H1 (cell line): Measurements from ENCODE around the gene PBLD. TPM values are rescaled to one million over a fixed set of nuclear protein-coding genes. Genes with fewer than 3 reads are reported as not detected.

Source experiments
- CTCF ChIA-PET: fragments of 300-600 bp; sonication (Branson Sonifier 250); formaldehyde crosslinking; loops from one replicate; lab custom pipeline; 2021; ENCODE audit not compliant: partially characterized antibody; lab: Charles Lee
- POLR2A ChIA-PET: fragments of 300-600 bp; sonication (Branson Sonifier 250); formaldehyde crosslinking; loops from one replicate; lab custom pipeline; 2021; ENCODE audit warnings: inconsistent platforms; ENCODE audit not compliant: partially characterized antibody; lab: Charles Lee
- DNase-seq, 2 experiments: peaks; one replicate each; pipeline versions ENCODE4 v3.0.0 to v3.0.0-alpha.2; 2010 to 2022; ENCODE audit warnings: low spot score in 2 of 2, low read depth in 1 of 2, mixed read lengths in 1 of 2
- FAIRE-seq: peaks from 2 replicates; lab custom pipeline; 2011; peaks lifted over from hg19 to GRCh38; lab: Jason Lieb, UNC
- H2AFZ ChIP-seq: 2 replicates; pipeline ENCODE4 v1.8.1; 2012; ENCODE audit warnings: low read length, inconsistent platforms
- H2AK5ac ChIP-seq: 2 replicates; pipeline ENCODE4 v1.6.1; 2013; ENCODE audit warnings: low read depth, low read length
- H2BK120ac ChIP-seq: replicated peaks from 2 replicates; pipeline ENCODE3; 2013; ENCODE audit warnings: low read depth, low read length, inconsistent platforms
- H2BK12ac ChIP-seq: 2 replicates; pipeline ENCODE4 v1.6.1; 2013; ENCODE audit warnings: low read depth, low read length
- H2BK15ac ChIP-seq: 2 replicates; pipeline ENCODE4 v1.6.1; 2013; ENCODE audit warnings: low read length
- H2BK20ac ChIP-seq: 2 replicates; pipeline ENCODE4 v1.6.1; 2013; ENCODE audit warnings: low read length
- H2BK5ac ChIP-seq: 2 replicates; pipeline ENCODE4 v1.6.1; 2013; ENCODE audit warnings: low read depth, low read length
- H3K14ac ChIP-seq: 2 replicates; pipeline ENCODE4 v1.6.1; 2013; ENCODE audit warnings: inconsistent platforms; ENCODE audit not compliant: insufficient read length
- H3K18ac ChIP-seq: 2 replicates; pipeline ENCODE4 v1.6.1; 2013; ENCODE audit warnings: low read length; ENCODE audit errors: extremely low read depth
- H3K23ac ChIP-seq: 2 replicates; pipeline ENCODE4 v1.6.1; 2013; ENCODE audit warnings: inconsistent platforms; ENCODE audit not compliant: insufficient read length
- H3K23me2 ChIP-seq: 2 replicates; pipeline ENCODE4 v1.6.1; 2013; ENCODE audit warnings: low read depth, low read length
- H3K27ac ChIP-seq: 2 replicates; pipeline ENCODE4 v1.6.1; 2011; ENCODE audit warnings: low read depth, low read length, inconsistent platforms
- H3K27me3 ChIP-seq, 4 experiments: replicated peaks in 1 of 4; 1 replicate in 1 of 4; 2 replicates in 3 of 4; pipeline versions ENCODE4 v1.6.1 to v1.8.1; 2011 to 2013; ENCODE audit warnings: low read length in 3 of 4, mild to moderate bottlenecking in 3 of 4, inconsistent platforms in 2 of 4, mixed read lengths in 2 of 4, moderate library complexity in 1 of 4; ENCODE audit not compliant: control insufficient read depth in 3 of 4, insufficient read depth in 3 of 4; ENCODE audit errors: extremely low read depth in 1 of 4
- H3K36me3 ChIP-seq, 4 experiments: 2 replicates each; pipeline versions ENCODE4 v1.6.1 to v1.8.1; 2011 to 2013; ENCODE audit warnings: mild to moderate bottlenecking in 4 of 4, low read length in 3 of 4, moderate library complexity in 2 of 4, control low read depth in 1 of 4, inconsistent platforms in 1 of 4; ENCODE audit not compliant: insufficient read depth in 4 of 4, control insufficient read depth in 2 of 4
- H3K4ac ChIP-seq: replicated peaks from 2 replicates; pipeline ENCODE3; 2013; ENCODE audit warnings: low read length, low read depth, mixed read lengths, inconsistent platforms; ENCODE audit not compliant: insufficient read length
- H3K4me1 ChIP-seq, 4 experiments: replicated peaks in 1 of 4; 1 replicate in 1 of 4; 2 replicates in 3 of 4; pipeline versions ENCODE4 v1.6.1 to v1.8.1; 2011 to 2013; ENCODE audit warnings: low read length in 3 of 4, inconsistent platforms in 2 of 4, mixed read lengths in 1 of 4; ENCODE audit not compliant: insufficient read depth in 4 of 4, control insufficient read depth in 3 of 4
- H3K4me2 ChIP-seq, 2 experiments: 2 replicates each; pipeline versions ENCODE4 v1.6.1 to v1.8.1; 2011 to 2013; ENCODE audit warnings: low read depth in 2 of 2, low read length in 2 of 2, control low read depth in 1 of 2, inconsistent platforms in 1 of 2, mild to moderate bottlenecking in 1 of 2; ENCODE audit not compliant: insufficient read depth in 1 of 2
- H3K4me3 ChIP-seq, 4 experiments: fragments of 200-600, 300-600 bp in 1 of 4; sonication (generic), shearing (Covaris generic), sonication (Bioruptor Twin) in 1 of 4; 2 replicates each; pipeline versions ENCODE4 v1.5.1 to v1.8.1; 2011 to 2016; ENCODE audit warnings: low read length in 4 of 4, low read depth in 3 of 4, control low read depth in 2 of 4, inconsistent platforms in 2 of 4, mild to moderate bottlenecking in 2 of 4, mixed read lengths in 1 of 4, moderate library complexity in 1 of 4; ENCODE audit not compliant: insufficient read depth in 2 of 4; ENCODE audit errors: extremely low read depth in 1 of 4
- H3K56ac ChIP-seq: replicated peaks from 2 replicates; pipeline ENCODE3; 2013; ENCODE audit warnings: low read depth, mild to moderate bottlenecking, mixed read lengths, low read length, inconsistent platforms; ENCODE audit not compliant: insufficient read length
- H3K79me1 ChIP-seq: 2 replicates; pipeline ENCODE4 v1.6.1; 2013; ENCODE audit warnings: low read depth, low read length, control low read depth
- H3K79me2 ChIP-seq, 2 experiments: 2 replicates each; pipeline versions ENCODE4 v1.6.1 to v1.8.1; 2012 to 2013; ENCODE audit warnings: low read length in 2 of 2, mild to moderate bottlenecking in 2 of 2, inconsistent platforms in 1 of 2; ENCODE audit not compliant: insufficient read depth in 2 of 2, control insufficient read depth in 1 of 2
- H3K9ac ChIP-seq, 4 experiments: replicated peaks in 1 of 4; 1 replicate in 1 of 4; 2 replicates in 3 of 4; pipeline versions ENCODE4 v1.6.1 to v1.8.1; 2011 to 2013; ENCODE audit warnings: low read depth in 3 of 4, low read length in 3 of 4, control low read depth in 2 of 4, mild to moderate bottlenecking in 2 of 4, moderate library complexity in 2 of 4, inconsistent platforms in 1 of 4; ENCODE audit errors: extremely low read depth in 1 of 4
- H3K9me3 ChIP-seq, 2 experiments: 2 replicates each; pipeline versions ENCODE4 v1.6.1 to v1.8.1; 2012 to 2013; ENCODE audit warnings: mild to moderate bottlenecking in 2 of 2, moderate library complexity in 2 of 2, control low read depth in 1 of 2, inconsistent platforms in 1 of 2, low read depth in 1 of 2, low read length in 1 of 2, mixed read lengths in 1 of 2; ENCODE audit not compliant: insufficient read depth in 2 of 2
- H4K20me1 ChIP-seq, 2 experiments: replicated peaks in 1 of 2; 2 replicates each; pipeline versions ENCODE3 to v1.8.1; 2011 to 2013; ENCODE audit warnings: inconsistent platforms in 2 of 2, low read length in 2 of 2, mild to moderate bottlenecking in 1 of 2; ENCODE audit not compliant: insufficient read depth in 2 of 2, control insufficient read depth in 1 of 2
- H4K5ac ChIP-seq: 2 replicates; pipeline ENCODE4 v1.6.1; 2013; ENCODE audit warnings: low read length, low read depth, mixed read lengths, inconsistent platforms; ENCODE audit not compliant: insufficient read length
- H4K8ac ChIP-seq: 2 replicates; pipeline ENCODE4 v1.8.0; 2013; ENCODE audit warnings: mild to moderate bottlenecking, moderate library complexity, low read length, inconsistent platforms; ENCODE audit not compliant: insufficient read depth; ENCODE audit errors: extremely low read depth
- H4K91ac ChIP-seq: replicated peaks from 2 replicates; pipeline ENCODE3; 2013; ENCODE audit warnings: low read length, mixed read lengths, inconsistent platforms; ENCODE audit not compliant: insufficient read length
- KDM1A ChIP-seq: fragments of 200-600, 300-600 bp; sonication (generic); IDR thresholded peaks from 2 replicates; pipeline ENCODE4 v1.7.1; 2016; ENCODE audit warnings: mild to moderate bottlenecking, low read length, borderline replicate concordance
- NANOG ChIP-seq: IDR thresholded peaks from 2 replicates; pipeline ENCODE4 v1.6.1; 2011; ENCODE audit warnings: low read length, low read depth, mild to moderate bottlenecking, inconsistent platforms; ENCODE audit not compliant: insufficient read depth, poor library complexity, severe bottlenecking
- RAD21 ChIP-seq, 2 experiments: IDR thresholded peaks in 1 of 2; conservative IDR thresholded peaks in 1 of 2; 2 replicates each; pipeline ENCODE4 v1.6.1; 2011; ENCODE audit warnings: low read depth in 2 of 2, low read length in 2 of 2, improper control_type of control experiment in 1 of 2, inconsistent platforms in 1 of 2, mild to moderate bottlenecking in 1 of 2, moderate library complexity in 1 of 2
- TCF12 ChIP-seq: IDR thresholded peaks from 2 replicates; pipeline ENCODE4 v1.6.1; 2011; ENCODE audit warnings: low read depth, mild to moderate bottlenecking, low read length
- WGBS, 2 experiments: shearing (Covaris generic) in 1 of 2; methylation state at CpG; one replicate each; pipeline versions ENCODE4 v1.1.6 to v1.1.7; 2013 to 2015; ENCODE audit warnings: low lambda C conversion rate in 2 of 2, mixed read lengths in 2 of 2, inconsistent platforms in 1 of 2, low coverage in 1 of 2, missing lambda C conversion rate in 1 of 2; ENCODE audit not compliant: insufficient replicate concordance in 2 of 2, insufficient coverage in 1 of 2, insufficient read length in 1 of 2; ENCODE audit errors: extremely low coverage in 1 of 2, missing lambda C conversion rate in 1 of 2; 5-methylcytosine and 5-hydroxymethylcytosine counted together
- polyA plus RNA-seq, 7 experiments: library from polyadenylated mRNA; depleted of rRNA in 3 of 7; stranded (reverse) in 5 of 7; unstranded in 2 of 7; fragments of >200 nt in 5 of 7; fragments of 200-250 nt in 2 of 7; gene quantifications; 1 replicate in 5 of 7; 2 replicates in 1 of 7; 4 replicates in 1 of 7; pipeline versions ENCODE4 v1.2.1 to v1.2.3, GENCODE V29; 2011 to 2013; ENCODE audit warnings: missing spikeins in 2 of 7, mixed read lengths in 2 of 7
- total RNA-seq: library from RNA; stranded (reverse); fragmentation: NEBNext Ultra II Directional; extraction: Animal tissue kit (Norgen Biotek cat#: 25700); gene quantifications from 2 replicates; pipeline ENCODE4 v1.2.1, GENCODE V29; 2021

PBLD gene
- total and polyA plus RNA-seq, 2 of the 8 experiments (the other 6 are each of a cell fraction or from before 2014, with no cell fraction given), result 0.56 to 2.0 TPM

DNA sequence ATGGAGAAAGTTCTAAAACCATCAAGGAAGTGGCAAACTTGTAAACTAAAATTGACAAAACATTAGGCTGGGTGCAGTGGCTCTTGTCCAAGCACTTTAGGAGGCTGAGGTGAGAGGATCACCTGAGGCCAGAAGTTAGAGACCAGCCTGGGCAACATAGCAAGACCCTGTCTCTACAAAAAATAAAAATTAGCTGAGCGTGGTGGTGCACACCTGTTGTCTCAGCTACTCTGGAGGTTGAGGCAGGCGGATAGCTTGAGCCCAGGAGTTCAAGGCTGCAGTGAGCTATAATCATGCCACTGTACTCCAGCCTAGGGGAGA, 30.3 kb downstream of the PBLD start:
- Histone ChIP-seq H2BK20ac (no peak overlapping the region), H2AK5ac (no peak overlapping the region), H2AFZ (no peak overlapping the region), H2BK15ac (no peak overlapping the region), H3K4ac (no peak overlapping the region), H2BK5ac (no peak overlapping the region), H4K20me1 (no peaks in the 10 kb centered on the region), H3K79me1 (no peaks in the 10 kb centered on the region), H3K23me2 (no peaks in the 10 kb centered on the region), H3K27me3 (no peaks in the 10 kb centered on the region), H3K79me2 (no peaks in the 10 kb centered on the region), H4K5ac (no peak overlapping the region), H3K36me3 (no peaks in the 10 kb centered on the region), H3K9ac (no peak overlapping the region; a peak in 1 of 7 replicates), H3K14ac (no peak overlapping the region), H3K56ac (no peak overlapping the region), H2BK12ac (no peak overlapping the region), H3K4me3 (no peak overlapping the region), H3K27ac (no peak overlapping the region), H3K18ac (no peak overlapping the region), H4K91ac (no peak overlapping the region), H3K4me2 (no peak overlapping the region), H3K23ac (no peak overlapping the region), H4K8ac (no peak overlapping the region), H3K4me1 (peaks cover 0 to 3% (median 0%) of the 10 kb centered on the region in 4 experiments; a peak in 1 of 7 replicates), H2BK120ac (no peak overlapping the region), H3K9me3 (no peaks in the 10 kb centered on the region)
- WGBS, 2 experiments, result 41% methylated on average over 2 of the region's 2 CpGs; no CpG with 5 or more reads in 1 of the 2 experiments
- FAIRE-seq (no peak), DNase-seq (no peak)
- TF ChIP-seq RAD21 (IDR thresholded peaks at IDR 0.05 in 1 of 2, conservative IDR thresholded peaks at IDR 0.05 in 1 of 2; ENCODE audit: low read depth in 2 of 2, low read length in 2 of 2) (no peak), NANOG (no peak), KDM1A (peak; percentile 79), TCF12 (no peak)
- POLR2A ChIA-PET, result interaction anchor here (1.3 to 3.9 kb wide), 3 partner anchors 28 to 79 kb away, joined by 3 to 15 read pairs (median 3); partner anchors contain the start of genes HNRNPH3 and PBLD
- CTCF ChIA-PET, result interaction anchor here (0.6 to 4.7 kb wide), 15 partner anchors 8 to 832 kb away, joined by 3 to 71 read pairs (median 6); partner anchors contain the start of gene ATOH7
